H4 (cell line): Measurements from ENCODE around the gene TPSD1. TPM values are rescaled to one million over a fixed set of nuclear protein-coding genes. Genes with fewer than 3 reads are reported as not detected.

Source experiments
- DNase-seq: peaks from one replicate; pipeline ENCODE4 v3.0.0-alpha.2; 2015; ENCODE audit warnings: low spot score
- total RNA-seq: library from RNA; depleted of rRNA; stranded (reverse); fragments of >200 nt; shearing (Covaris generic); gene quantifications from 2 replicates; pipeline ENCODE4 v1.2.3, GENCODE V29; 2014; rRNA removed

The TPSD1 gene
- total RNA-seq, 1 experiment from 2014 or later: not detected

- DNase-seq: no peak
These were observed 43.4 kb downstream of the TPSD1 start for GRCh38 chr16:1299012-1299867.

GRCh38 chr16:1299868-1300203 lies 44.0 kb downstream of the TPSD1 start:
- DNase-seq: no peak

- peak; percentile 46 for DNase-seq
These were observed 45.0 kb downstream of the TPSD1 start for GRCh38 chr16:1300664-1301476.

- DNase-seq: no peak
These were observed 45.7 kb downstream of the TPSD1 start for GRCh38 chr16:1301562-1301961.

GRCh38 chr16:1305823-1306222 lies 50.0 kb downstream of the TPSD1 start:
- no peak for DNase-seq

- DNase-seq: no peak
These were observed 50.5 kb downstream of the TPSD1 start for GRCh38 chr16:1306334-1306733.

- peak; percentile 71 for DNase-seq
These were observed 52.4 kb downstream of the TPSD1 start for GRCh38 chr16:1308036-1308976.

Other genes starting within 250 kb of the TPSD1 start
- not detected in 2 replicates for gene SSTR5, start 183.3 kb upstream of the TPSD1 start, total RNA-seq
- gene C1QTNF8, start 159.8 kb upstream of the TPSD1 start, total RNA-seq: not detected in 2 replicates
- 1.4 and 2.0 TPM in 2 replicates for gene CACNA1H, start 103.0 kb upstream of the TPSD1 start, total RNA-seq
- gene TPSG1, start 30.8 kb upstream of the TPSD1 start, total RNA-seq: 0.88 and 1.1 TPM in 2 replicates
- 0.17 TPM in 1 of 2 replicates, not detected in the other for gene TPSB2, start 25.9 kb upstream of the TPSD1 start, total RNA-seq
- not detected in 2 replicates for gene TPSAB1, start 15.4 kb upstream of the TPSD1 start, total RNA-seq
- gene UBE2I, start 53.6 kb downstream of the TPSD1 start, total RNA-seq: 77.4 and 121 TPM in 2 replicates
- 0.06 and 1.3 TPM in 2 replicates for gene BAIAP3, start 77.6 kb downstream of the TPSD1 start, total RNA-seq
- gene TSR3, start 95.8 kb downstream of the TPSD1 start, total RNA-seq: 41.5 and 53.8 TPM in 2 replicates
- gene GNPTG, start 95.9 kb downstream of the TPSD1 start, total RNA-seq: 27.9 and 37.1 TPM in 2 replicates
- gene UNKL, start 158.6 kb downstream of the TPSD1 start, total RNA-seq: 12.4 and 14.4 TPM in 2 replicates
- gene UQCC4, start 164.7 kb downstream of the TPSD1 start, total RNA-seq: 24.8 and 40.7 TPM in 2 replicates
- not detected in 2 replicates for gene PERCC1, start 175.0 kb downstream of the TPSD1 start, total RNA-seq
- gene CCDC154, start 188.5 kb downstream of the TPSD1 start, total RNA-seq: not detected in 2 replicates
- gene CLCN7, start 219.0 kb downstream of the TPSD1 start, total RNA-seq: 16.0 and 21.0 TPM in 2 replicates
- gene PTX4, start 232.9 kb downstream of the TPSD1 start, total RNA-seq: not detected in 2 replicates
- gene TELO2, start 237.3 kb downstream of the TPSD1 start, total RNA-seq: 3.6 and 4.8 TPM in 2 replicates